GM18907 (cell line): ENCODE data around the gene TMEM253.

Experiments used
- ATAC-seq: cut with Tn5 transposase; IDR thresholded peaks from one replicate; pipeline ENCODE4 v1.9.1; 2021; ENCODE audit warnings: mild to moderate bottlenecking, moderate library complexity; ENCODE audit not compliant: unreplicated experiment

Gene TMEM253

GRCh38 chr14:21100931-21101330 is at the start of gene TMEM253:
TMEM253 (plus strand) TSS chr14:21101066; CDS start chr14:21101344, 278 bp downstream.
- ATAC-seq: no peak

DNA sequence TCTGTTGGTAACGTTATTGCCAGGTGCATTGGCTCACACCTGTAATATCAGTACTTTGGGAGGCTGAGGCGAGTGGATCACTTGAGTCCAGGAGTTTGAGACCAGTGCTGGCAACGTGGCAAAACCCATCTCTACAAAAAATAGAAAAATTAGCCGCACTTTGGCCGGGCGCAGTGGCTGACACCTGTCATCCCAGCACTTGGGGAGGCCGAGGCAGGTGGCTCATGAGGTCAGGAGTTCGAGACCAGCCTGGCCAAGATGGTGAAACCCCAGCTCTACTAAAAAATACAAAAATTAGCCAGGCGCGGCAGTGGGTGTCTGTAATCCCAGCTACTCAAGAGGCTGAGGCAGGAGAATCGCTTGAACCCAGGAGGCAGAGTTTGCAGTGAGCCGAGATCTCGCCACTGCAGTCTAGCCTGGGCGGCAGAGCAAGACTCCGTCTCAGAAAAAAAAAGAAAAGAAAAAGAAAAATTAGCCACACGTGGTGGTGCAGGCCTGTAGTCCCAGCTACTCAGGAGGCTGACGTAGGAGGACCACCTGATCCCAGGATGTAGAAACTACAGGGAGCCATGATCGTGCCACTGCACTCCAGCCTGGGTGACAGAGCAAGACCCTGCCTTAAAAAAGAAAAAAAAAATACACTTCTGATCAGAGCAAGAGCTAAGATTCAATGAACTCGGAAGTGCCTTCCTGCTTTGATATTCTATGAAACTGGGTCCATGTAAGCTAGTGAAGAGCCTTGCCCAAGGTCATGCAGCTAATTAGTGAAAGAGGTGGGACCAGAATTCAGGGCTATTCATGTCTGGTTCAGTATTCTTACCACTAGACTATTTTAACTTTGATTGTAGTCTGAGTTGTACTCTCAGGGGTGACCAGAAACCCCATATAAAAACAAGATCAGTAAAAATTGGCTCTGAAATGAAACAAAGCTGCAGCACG is 47.4 kb upstream of the TMEM253 start:
- no peak for ATAC-seq

GRCh38 chr14:21054123-21054767 is 46.6 kb upstream of the TMEM253 start:
- ATAC-seq: no peak

- ATAC-seq: no peak
Observed at GRCh38 chr14:21054768-21055145, 46.1 kb upstream of the TMEM253 start.

- ATAC-seq: no peak
Observed at GRCh38 chr14:21055432-21056117, 45.3 kb upstream of the TMEM253 start.

DNA sequence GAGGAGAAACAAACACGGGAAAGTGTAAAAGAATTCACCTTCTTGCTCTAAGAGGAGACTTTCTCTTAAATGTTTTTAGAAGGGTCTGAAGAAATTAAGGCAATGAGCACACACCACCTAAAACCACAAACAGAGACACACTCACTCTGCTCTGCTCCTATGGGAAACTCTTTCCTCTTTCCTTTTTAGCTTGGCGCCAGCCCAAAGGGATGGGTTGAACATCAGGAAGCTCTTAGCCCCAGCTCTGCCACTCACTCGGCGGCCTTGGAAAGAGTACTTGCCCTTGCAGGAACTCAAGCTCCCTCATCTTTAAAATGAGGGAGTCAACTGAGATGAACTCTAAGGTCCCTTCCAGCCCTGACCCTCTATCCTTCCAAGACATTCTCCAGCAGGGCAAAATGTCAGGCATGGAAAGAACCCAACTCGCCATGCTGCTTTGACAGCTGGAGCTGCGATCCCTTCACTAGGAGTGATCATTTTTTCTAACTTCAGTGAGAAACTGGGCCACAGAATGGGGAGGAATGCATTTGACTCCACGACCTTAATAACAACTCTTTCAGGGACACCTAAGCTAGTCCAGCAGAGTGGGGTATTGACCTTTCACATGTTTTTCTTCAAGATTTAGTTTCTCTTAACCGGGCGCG is 44.2 kb upstream of the TMEM253 start:
- ATAC-seq: no peak

GRCh38 chr14:21057803-21058675 is 42.8 kb upstream of the TMEM253 start, which contains the start of gene RNASE8:
RNASE8 (plus strand) TSS chr14:21057822; CDS start chr14:21057893, 71 bp downstream.
- ATAC-seq: no peak

GRCh38 chr14:21058903-21059302 is 42.0 kb upstream of the TMEM253 start:
- no peak for ATAC-seq

DNA sequence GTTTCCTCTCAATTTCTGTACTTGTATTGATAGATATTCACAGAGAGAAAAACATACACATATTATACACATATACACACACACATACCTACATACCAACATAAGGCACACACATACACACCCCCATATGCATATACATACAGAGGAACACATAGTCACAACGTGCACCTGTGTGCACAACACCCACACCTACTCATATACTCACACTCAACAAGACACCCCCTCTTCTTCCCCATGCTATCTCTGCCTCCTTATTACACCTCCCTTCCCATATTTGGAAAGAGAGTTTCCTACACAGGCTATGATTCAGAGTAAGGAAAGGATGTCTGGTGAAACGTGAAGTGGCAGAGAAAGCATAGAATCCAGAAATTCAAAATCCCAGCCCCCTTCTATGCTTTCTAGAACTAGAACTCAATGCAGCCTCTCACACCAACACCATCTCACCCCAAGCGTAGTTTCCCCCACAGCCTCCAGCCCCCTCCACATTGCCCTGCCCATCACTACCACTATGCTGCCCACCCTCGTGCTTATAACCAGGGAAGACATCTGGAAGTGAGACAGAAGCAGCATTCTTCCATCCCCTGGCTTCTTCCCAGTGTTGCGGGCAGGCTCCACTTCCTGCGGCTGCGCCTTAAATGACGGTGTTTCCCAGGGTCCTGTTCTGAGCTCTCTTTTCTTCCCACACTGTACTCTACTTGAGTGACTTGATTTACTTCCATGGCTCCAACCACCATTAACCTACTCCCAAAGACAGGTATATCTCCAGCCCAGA is 40.8 kb upstream of the TMEM253 start:
- no peak for ATAC-seq

DNA sequence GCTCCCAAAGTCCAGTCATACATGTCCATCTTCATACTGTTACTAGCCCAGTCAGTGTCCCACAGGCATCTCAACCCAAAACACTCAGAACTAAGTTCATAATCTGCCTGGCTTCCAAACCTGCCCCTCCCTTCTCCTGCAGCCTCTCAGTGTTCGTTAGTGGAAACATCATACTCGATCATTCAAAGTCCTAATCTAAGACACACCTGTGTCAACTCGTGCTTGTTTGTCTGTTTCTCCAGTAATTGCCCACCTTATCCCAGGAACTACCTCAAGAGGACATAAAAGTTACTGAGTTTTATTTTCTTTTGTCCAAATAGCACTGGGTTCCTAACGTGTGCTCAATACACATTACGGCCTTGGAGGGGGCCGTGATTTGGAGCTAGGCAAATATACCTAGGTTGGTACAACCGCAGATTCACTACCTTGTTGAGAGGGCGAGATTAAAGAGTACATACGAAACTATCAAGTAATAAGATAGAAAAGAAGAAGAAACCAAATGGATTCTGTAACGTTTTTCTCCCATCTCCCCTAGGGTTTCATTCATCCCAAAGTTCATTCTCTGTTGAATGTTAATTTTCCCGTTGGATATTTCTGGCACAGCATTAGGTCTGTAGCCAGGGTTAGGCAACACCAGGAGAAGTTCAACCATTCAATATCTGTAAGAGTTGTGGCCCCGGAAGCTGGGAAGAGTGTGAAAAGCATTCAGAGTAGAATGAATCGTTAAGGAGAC is 40.1 kb upstream of the TMEM253 start:
- ATAC-seq: no peak

DNA sequence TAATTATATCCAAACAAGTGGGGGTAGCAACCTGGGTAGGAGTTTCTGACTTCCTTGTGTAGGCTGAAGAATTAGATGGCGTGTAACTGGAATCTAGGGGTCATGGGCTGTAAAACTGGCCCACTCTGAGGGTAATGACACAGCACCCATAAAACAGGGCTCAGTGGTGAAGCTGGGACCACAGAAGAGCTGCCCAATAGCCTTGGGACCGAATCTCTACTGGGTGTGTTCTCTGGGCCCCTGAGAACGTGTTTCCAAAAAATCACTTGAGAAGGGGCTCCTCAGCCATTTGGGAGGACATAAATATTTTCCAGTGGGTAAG is 39.6 kb upstream of the TMEM253 start:
- ATAC-seq: no peak

DNA sequence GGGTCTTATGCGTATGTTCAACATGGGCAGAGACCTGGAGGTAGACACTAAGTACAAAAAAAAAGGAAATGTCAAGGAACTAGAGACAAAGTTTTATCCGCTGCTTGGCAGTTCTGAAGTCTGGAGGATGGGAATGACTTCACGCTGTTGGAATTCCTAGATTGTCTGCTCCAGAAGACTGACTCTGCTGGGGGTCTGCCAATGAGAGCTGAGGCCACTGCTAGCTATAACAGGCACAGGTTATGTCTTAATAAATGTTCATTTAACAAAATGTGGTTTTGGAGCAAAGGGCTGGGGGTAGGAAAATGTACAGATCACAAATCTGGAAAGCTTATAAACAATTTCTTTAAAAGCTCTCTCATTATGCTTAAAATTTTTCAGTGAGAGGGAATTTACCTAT is 37.4 kb upstream of the TMEM253 start:
- ATAC-seq: no peak

- no peak for ATAC-seq
Observed at GRCh38 chr14:21066882-21067502, 33.9 kb upstream of the TMEM253 start.

DNA sequence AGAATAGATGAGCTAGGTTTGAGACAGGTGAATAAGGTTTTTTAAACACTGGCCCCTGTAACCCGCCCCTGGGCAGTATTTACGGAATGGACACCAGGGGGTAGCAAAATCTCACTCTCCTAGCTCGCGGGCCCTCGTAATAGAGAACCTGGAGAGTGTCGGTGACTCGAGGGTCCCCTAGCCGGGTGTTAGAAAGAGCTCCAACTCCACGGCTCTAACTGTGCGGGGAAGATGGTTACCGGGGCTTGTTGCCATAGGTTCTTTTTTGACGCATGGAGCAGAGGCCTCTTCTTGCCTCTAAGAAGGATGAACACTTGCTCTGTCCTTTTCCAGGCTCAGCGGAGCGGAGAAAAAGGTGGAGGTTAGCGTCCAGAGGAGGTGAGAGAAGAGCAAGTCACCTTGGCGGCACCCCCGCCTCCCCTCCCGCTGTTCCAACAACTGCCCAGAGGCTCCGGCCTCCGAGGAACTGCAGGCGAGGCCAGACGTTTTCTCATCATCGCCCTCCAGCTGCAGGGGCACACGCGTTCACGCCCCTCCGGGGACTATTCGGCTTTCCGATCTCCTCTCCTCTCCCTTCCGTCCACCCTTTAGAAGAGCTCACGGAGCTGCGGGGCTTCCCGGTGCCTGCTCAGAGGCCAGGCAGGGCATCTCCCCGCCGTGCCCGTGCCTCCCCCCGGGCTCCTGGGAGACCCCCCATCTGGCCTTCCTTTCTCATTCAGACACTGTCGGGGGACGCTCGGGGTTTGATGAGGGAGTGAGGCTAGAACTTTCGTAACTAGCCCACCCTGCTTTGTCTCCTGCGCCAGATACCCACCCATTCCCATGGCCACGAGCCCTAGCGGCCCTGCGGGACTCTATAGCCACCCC is 32.1 kb upstream of the TMEM253 start:
- no peak for ATAC-seq

DNA sequence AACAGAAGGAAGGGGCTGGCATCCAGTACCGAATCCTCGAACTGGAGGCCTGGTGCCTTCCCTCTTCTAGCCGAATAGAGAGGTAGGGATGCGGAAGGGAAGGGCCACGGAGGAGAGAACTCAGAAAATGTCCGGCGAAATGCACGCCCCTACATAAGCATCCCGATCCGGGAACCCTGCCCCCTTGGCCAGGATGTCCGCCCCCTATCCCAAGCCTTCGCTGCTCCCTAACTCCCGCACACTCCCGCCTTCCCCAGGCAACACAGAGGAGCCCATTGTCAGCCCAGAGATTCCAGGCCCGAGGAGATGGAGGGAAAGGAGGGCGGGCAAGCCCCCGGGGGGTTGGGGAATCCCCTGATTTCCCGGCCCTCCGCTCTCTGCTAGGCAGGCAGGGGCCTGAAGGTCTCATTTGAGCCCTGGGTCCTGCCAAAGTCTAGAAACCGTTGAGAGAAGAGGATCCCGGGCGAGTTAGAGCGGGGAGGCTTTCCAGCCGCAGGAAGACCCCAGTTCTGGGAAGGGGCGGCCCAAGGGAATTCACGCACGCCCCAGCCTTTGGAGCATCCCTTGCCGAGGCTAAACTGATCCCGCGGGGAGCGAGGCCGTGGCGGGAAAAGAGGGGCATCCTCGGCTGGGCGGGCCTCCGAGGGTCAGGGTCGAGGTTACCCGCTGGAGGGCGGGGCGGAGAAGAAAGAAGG is 31.3 kb upstream of the TMEM253 start:
- no peak for ATAC-seq

- no peak for ATAC-seq
Observed at GRCh38 chr14:21070083-21070609, 30.7 kb upstream of the TMEM253 start, which contains the start of gene ARHGEF40. ARHGEF40 (plus strand) TSS chr14:21070304; CDS start chr14:21070397, 93 bp downstream.
